Epidermal melanocyte (primary cell): ENCODE results near the gene WDR33.

ENCODE experiments used
- DNase-seq: peaks from one replicate; pipeline ENCODE4 v3.0.0; 2011; ENCODE audit warnings: low spot score; ENCODE audit not compliant: insufficient read length

WDR33 gene

GRCh38 chr2:127697482-127698180, 113.3 kb downstream of the WDR33 start:
- DNase-seq = no peak

- DNase-seq = no peak
Observed at GRCh38 chr2:127695491-127696472, 115.2 kb downstream of the WDR33 start.

- no peak for DNase-seq
Observed at GRCh38 chr2:127694986-127695385, 116.0 kb downstream of the WDR33 start.

GRCh38 chr2:127690696-127691095, 120.3 kb downstream of the WDR33 start:
- no peak for DNase-seq

- no peak for DNase-seq
Observed at GRCh38 chr2:127688405-127688804, 122.6 kb downstream of the WDR33 start.

GRCh38 chr2:127685410-127686080, 125.4 kb downstream of the WDR33 start:
- DNase-seq = no peak

GRCh38 chr2:127683757-127684156, 127.2 kb downstream of the WDR33 start:
- DNase-seq = no peak

GRCh38 chr2:127683056-127683455, 127.9 kb downstream of the WDR33 start:
- DNase-seq = no peak

GRCh38 chr2:127681976-127682857, 128.8 kb downstream of the WDR33 start:
- no peak for DNase-seq

GRCh38 chr2:127681288-127681804, 129.6 kb downstream of the WDR33 start:
- DNase-seq = no peak

- no peak for DNase-seq
Observed at GRCh38 chr2:127680706-127681287, 130.2 kb downstream of the WDR33 start.

GRCh38 chr2:127679680-127680361, 131.2 kb downstream of the WDR33 start:
- DNase-seq = no peak

GRCh38 chr2:127678991-127679390, 132.0 kb downstream of the WDR33 start:
- no peak for DNase-seq

- DNase-seq = no peak
Observed at GRCh38 chr2:127678531-127678930, 132.4 kb downstream of the WDR33 start.

GRCh38 chr2:127676906-127677305, 134.1 kb downstream of the WDR33 start:
- DNase-seq = no peak

GRCh38 chr2:127675331-127676261, 135.4 kb downstream of the WDR33 start, which contains the start of gene LIMS2:
TSS of gene LIMS2 (minus strand) at chr2:127675530. CDS start at chr2:127675024, 506 bp downstream.
- peak; percentile 80 for DNase-seq

- no peak for DNase-seq
Observed at GRCh38 chr2:127674241-127675209, 136.4 kb downstream of the WDR33 start.
